Suprapubic skin (tissue), 4 donors: ENCODE data around the gene C1QTNF7.

ENCODE experiments used
- POLR2A ChIP-seq, 2 donors: fragments of 450-650 bp; IDR thresholded peaks; one replicate each; pipeline ENCODE4 v1.6.1; 2017; ENCODE audit warnings: antibody characterized with exemption in 2 of 2, mild to moderate bottlenecking in 2 of 2, moderate library complexity in 2 of 2
- POLR2AphosphoS5 ChIP-seq, 3 donors: sonication (generic); formaldehyde crosslinking; IDR thresholded peaks; one replicate each; pipeline ENCODE4 v1.6.1; 2017; ENCODE audit warnings: antibody characterized with exemption in 3 of 3
- TF ChIP-seq, protein P1 (sequence below), 2 donors: fragments of 200-600 bp in 1 of 2; fragments of 450-650 bp in 1 of 2; sonication (generic) in 1 of 2; IDR thresholded peaks; one replicate each; pipeline ENCODE4 v1.5.1; 2016 to 2019; ENCODE audit warnings: antibody characterized with exemption in 2 of 2, mild to moderate bottlenecking in 1 of 2, moderate library complexity in 1 of 2

- TF ChIP-seq, protein P1, sequence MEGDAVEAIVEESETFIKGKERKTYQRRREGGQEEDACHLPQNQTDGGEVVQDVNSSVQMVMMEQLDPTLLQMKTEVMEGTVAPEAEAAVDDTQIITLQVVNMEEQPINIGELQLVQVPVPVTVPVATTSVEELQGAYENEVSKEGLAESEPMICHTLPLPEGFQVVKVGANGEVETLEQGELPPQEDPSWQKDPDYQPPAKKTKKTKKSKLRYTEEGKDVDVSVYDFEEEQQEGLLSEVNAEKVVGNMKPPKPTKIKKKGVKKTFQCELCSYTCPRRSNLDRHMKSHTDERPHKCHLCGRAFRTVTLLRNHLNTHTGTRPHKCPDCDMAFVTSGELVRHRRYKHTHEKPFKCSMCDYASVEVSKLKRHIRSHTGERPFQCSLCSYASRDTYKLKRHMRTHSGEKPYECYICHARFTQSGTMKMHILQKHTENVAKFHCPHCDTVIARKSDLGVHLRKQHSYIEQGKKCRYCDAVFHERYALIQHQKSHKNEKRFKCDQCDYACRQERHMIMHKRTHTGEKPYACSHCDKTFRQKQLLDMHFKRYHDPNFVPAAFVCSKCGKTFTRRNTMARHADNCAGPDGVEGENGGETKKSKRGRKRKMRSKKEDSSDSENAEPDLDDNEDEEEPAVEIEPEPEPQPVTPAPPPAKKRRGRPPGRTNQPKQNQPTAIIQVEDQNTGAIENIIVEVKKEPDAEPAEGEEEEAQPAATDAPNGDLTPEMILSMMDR (IDR thresholded peaks at IDR 0.05), result no peak
- TF ChIP-seq POLR2A (IDR thresholded peaks at IDR 0.05) (no peak), POLR2AphosphoS5 (IDR thresholded peaks at IDR 0.05) (no peak)
Observed at GRCh38 chr4:15451181-15451865, 23.5 kb downstream of the C1QTNF7 start.
